Measurements from ENCODE around the gene DVL1. TPM values are rescaled to one million over a fixed set of nuclear protein-coding genes. Genes with fewer than 3 reads are reported as not detected.

DVL1 gene
- total RNA-seq, 1 donor from 2014 or later: 55.0 TPM

- H3K27ac ChIP-seq (ENCODE audit: low read depth, low read length): no peak overlapping the region
- no peak for FAIRE-seq
- no peaks in the 10 kb centered on the region for H3K9me3 ChIP-seq (ENCODE audit: insufficient read depth, low read depth, low read length)
Observed at GRCh38 chr1:1291023-1291528, 58.1 kb downstream of the DVL1 start.

GRCh38 chr1:1290238-1290731 is 58.9 kb downstream of the DVL1 start:
- Mint-ChIP-seq H3K4me1 (ENCODE audit: low read depth, unreplicated experiment) (no peaks in the 10 kb centered on the region), H3K27ac (ENCODE audit: unreplicated experiment) (no peak overlapping the region), H3K36me3 (ENCODE audit: low read depth, unreplicated experiment) (no peaks in the 10 kb centered on the region), H3K27me3 (ENCODE audit: low read depth, unreplicated experiment) (peaks cover 2% of the 10 kb centered on the region), H3K4me3 (ENCODE audit: unreplicated experiment) (no peak overlapping the region), H3K9me3 (ENCODE audit: unreplicated experiment) (no peaks in the 10 kb centered on the region)
- Histone ChIP-seq H3K27ac (ENCODE audit: low read depth, low read length) (no peak overlapping the region), H3K4me3 (ENCODE audit: insufficient read depth, low read depth, low read length) (no peak overlapping the region), H4K20me1 (ENCODE audit: insufficient read depth, low read length) (peaks cover 8% of the 10 kb centered on the region), H3K9ac (ENCODE audit: low read length) (no peak overlapping the region), H3K4me1 (ENCODE audit: insufficient read depth, low read length) (no peaks in the 10 kb centered on the region), H2AFZ (ENCODE audit: low read depth, low read length) (no peak overlapping the region), H3K9me3 (ENCODE audit: insufficient read depth, low read depth, low read length) (no peaks in the 10 kb centered on the region), H3K4me2 (ENCODE audit: low read length) (no peak overlapping the region), H3K27me3 (ENCODE audit: insufficient read depth, low read length) (no peaks in the 10 kb centered on the region), H3K36me3 (ENCODE audit: insufficient read depth, low read length) (no peaks in the 10 kb centered on the region), H3K79me2 (ENCODE audit: insufficient read depth, low read length) (no peaks in the 10 kb centered on the region)
- peak; percentile 26 for TF ChIP-seq CTCF (IDR thresholded peaks at IDR 0.05; ENCODE audit: insufficient read depth, low read depth, low read length)
- no peak for TF ChIP-seq EZH2 (IDR thresholded peaks at IDR 0.05; ENCODE audit: insufficient read depth, low read length)
- DNase-seq (ENCODE audit: low read depth): no peak
- no peak for FAIRE-seq

More at GRCh38 chr1:1291023-1291528, 58.1 kb downstream of the DVL1 start:
- H3K9ac ChIP-seq (ENCODE audit: low read length): no peak overlapping the region
- Mint-ChIP-seq H3K4me1 (ENCODE audit: low read depth, unreplicated experiment) (no peaks in the 10 kb centered on the region), H3K27me3 (ENCODE audit: low read depth, unreplicated experiment) (no peaks in the 10 kb centered on the region), H3K27ac (ENCODE audit: unreplicated experiment) (no peak overlapping the region), H3K9me3 (ENCODE audit: unreplicated experiment) (no peaks in the 10 kb centered on the region), H3K36me3 (ENCODE audit: low read depth, unreplicated experiment) (no peaks in the 10 kb centered on the region), H3K4me3 (ENCODE audit: unreplicated experiment) (no peak overlapping the region)
- peaks cover 8% of the 10 kb centered on the region for H4K20me1 ChIP-seq (ENCODE audit: insufficient read depth, low read length)
- no peaks in the 10 kb centered on the region for H3K27me3 ChIP-seq (ENCODE audit: insufficient read depth, low read length)
- TF ChIP-seq EZH2 (IDR thresholded peaks at IDR 0.05; ENCODE audit: insufficient read depth, low read length) (no peak), CTCF (IDR thresholded peaks at IDR 0.05; ENCODE audit: insufficient read depth, low read depth, low read length) (no peak)
- no peaks in the 10 kb centered on the region for H3K4me1 ChIP-seq (ENCODE audit: insufficient read depth, low read length)
- DNase-seq (ENCODE audit: low read depth): no peak
- H3K36me3 ChIP-seq (ENCODE audit: insufficient read depth, low read length): no peaks in the 10 kb centered on the region
- no peak overlapping the region for H3K4me2 ChIP-seq (ENCODE audit: low read length)
- no peak overlapping the region for H2AFZ ChIP-seq (ENCODE audit: low read depth, low read length)
- H3K79me2 ChIP-seq (ENCODE audit: insufficient read depth, low read length): no peaks in the 10 kb centered on the region
- no peak overlapping the region for H3K4me3 ChIP-seq (ENCODE audit: insufficient read depth, low read depth, low read length)
